ENCODE data around the gene AGTPBP1.
"Not testable (repeated sequence)": the region's sequence is repeated elsewhere in the genome, so short reads cannot be mapped to it uniquely, and the experiment has no call there.

Gene AGTPBP1

GRCh38 chr9:85575868-85576267, 165.9 kb downstream of the AGTPBP1 start:
- no peak overlapping the region for H3K9ac ChIP-seq (ENCODE audit: low read depth, low read length, poor library complexity, severe bottlenecking)
- H3K9me3 ChIP-seq (ENCODE audit: insufficient read depth, low read depth, low read length): no peaks in the 10 kb centered on the region
- H3K36me3 ChIP-seq (ENCODE audit: insufficient read depth, low read length): no peaks in the 10 kb centered on the region; the same call in 1 of the 2 replicates
- no peaks in the 10 kb centered on the region for H4K20me1 ChIP-seq (ENCODE audit: insufficient read depth, low read length, poor library complexity, severe bottlenecking)
- H3K79me2 ChIP-seq (ENCODE audit: insufficient read depth, low read length): no peaks in the 10 kb centered on the region
- no peak overlapping the region for H3K4me3 ChIP-seq (ENCODE audit: low read length, poor library complexity, severe bottlenecking)
- no peak overlapping the region for H3K4me2 ChIP-seq (ENCODE audit: low read depth, low read length, poor library complexity, severe bottlenecking)
- no peaks in the 10 kb centered on the region for H3K4me1 ChIP-seq (ENCODE audit: insufficient read depth, low read length, poor library complexity, severe bottlenecking)
- no peaks in the 10 kb centered on the region for H3K9me2 ChIP-seq (replicated peaks; ENCODE audit: low read depth, low read length)
- H3K27me3 ChIP-seq (ENCODE audit: insufficient read depth, low read length, poor library complexity, severe bottlenecking): no peaks in the 10 kb centered on the region
- TF ChIP-seq CTCF (conservative IDR thresholded peaks at IDR 0.05; ENCODE audit: low read length): no peak
- no peaks in the 10 kb centered on the region; the same call in 1 of the 2 replicates for H3F3A ChIP-seq (ENCODE audit: low read depth)
- H2AFZ ChIP-seq (ENCODE audit: low read length): no peak overlapping the region

GRCh38 chr9:85573546-85573945, 168.2 kb downstream of the AGTPBP1 start:
- not testable (repeated sequence) for H3F3A ChIP-seq (ENCODE audit: low read depth); H3K9me3 ChIP-seq (ENCODE audit: insufficient read depth, low read depth, low read length); H3K4me2 ChIP-seq (ENCODE audit: low read depth, low read length, poor library complexity, severe bottlenecking); H3K9ac ChIP-seq (ENCODE audit: low read depth, low read length, poor library complexity, severe bottlenecking); H3K4me1 ChIP-seq (ENCODE audit: insufficient read depth, low read length, poor library complexity, severe bottlenecking); H2AFZ ChIP-seq (ENCODE audit: low read length); H3K9me2 ChIP-seq (replicated peaks; ENCODE audit: low read depth, low read length); H3K79me2 ChIP-seq (ENCODE audit: insufficient read depth, low read length); H4K20me1 ChIP-seq (ENCODE audit: insufficient read depth, low read length, poor library complexity, severe bottlenecking); H3K4me3 ChIP-seq (ENCODE audit: low read length, poor library complexity, severe bottlenecking); H3K36me3 ChIP-seq (ENCODE audit: insufficient read depth, low read length); H3K27me3 ChIP-seq (ENCODE audit: insufficient read depth, low read length, poor library complexity, severe bottlenecking)

GRCh38 chr9:85572917-85573316, 168.8 kb downstream of the AGTPBP1 start:
- H3K36me3 ChIP-seq (ENCODE audit: insufficient read depth, low read length); H3K4me1 ChIP-seq (ENCODE audit: insufficient read depth, low read length, poor library complexity, severe bottlenecking); H4K20me1 ChIP-seq (ENCODE audit: insufficient read depth, low read length, poor library complexity, severe bottlenecking); H3K79me2 ChIP-seq (ENCODE audit: insufficient read depth, low read length); H3K9ac ChIP-seq (ENCODE audit: low read depth, low read length, poor library complexity, severe bottlenecking); H3K4me3 ChIP-seq (ENCODE audit: low read length, poor library complexity, severe bottlenecking); H3K9me2 ChIP-seq (replicated peaks; ENCODE audit: low read depth, low read length); H3F3A ChIP-seq (ENCODE audit: low read depth); H2AFZ ChIP-seq (ENCODE audit: low read length); H3K27me3 ChIP-seq (ENCODE audit: insufficient read depth, low read length, poor library complexity, severe bottlenecking); H3K9me3 ChIP-seq (ENCODE audit: insufficient read depth, low read depth, low read length); H3K4me2 ChIP-seq (ENCODE audit: low read depth, low read length, poor library complexity, severe bottlenecking): not testable (repeated sequence)

GRCh38 chr9:85569988-85570387, 171.8 kb downstream of the AGTPBP1 start:
- H3K4me1 ChIP-seq (ENCODE audit: insufficient read depth, low read length, poor library complexity, severe bottlenecking): no peaks in the 10 kb centered on the region
- H3K36me3 ChIP-seq (ENCODE audit: insufficient read depth, low read length): no peaks in the 10 kb centered on the region
- no peaks in the 10 kb centered on the region for H3F3A ChIP-seq (ENCODE audit: low read depth)
- no peak overlapping the region for H3K4me3 ChIP-seq (ENCODE audit: low read length, poor library complexity, severe bottlenecking)
- TF ChIP-seq CTCF (conservative IDR thresholded peaks at IDR 0.05; ENCODE audit: low read length): no peak
- no peak for TF ChIP-seq EZH2phosphoT487 (IDR thresholded peaks at IDR 0.05; ENCODE audit: borderline replicate concordance)
- H3K9me3 ChIP-seq (ENCODE audit: insufficient read depth, low read depth, low read length): no peaks in the 10 kb centered on the region
- H3K9me2 ChIP-seq (replicated peaks; ENCODE audit: low read depth, low read length): no peaks in the 10 kb centered on the region
- no peaks in the 10 kb centered on the region for H3K27me3 ChIP-seq (ENCODE audit: insufficient read depth, low read length, poor library complexity, severe bottlenecking)
- H2AFZ ChIP-seq (ENCODE audit: low read length): no peak overlapping the region
- H4K20me1 ChIP-seq (ENCODE audit: insufficient read depth, low read length, poor library complexity, severe bottlenecking): no peaks in the 10 kb centered on the region
- no peak overlapping the region for H3K4me2 ChIP-seq (ENCODE audit: low read depth, low read length, poor library complexity, severe bottlenecking)
- H3K79me2 ChIP-seq (ENCODE audit: insufficient read depth, low read length): no peaks in the 10 kb centered on the region
- no peak overlapping the region for H3K9ac ChIP-seq (ENCODE audit: low read depth, low read length, poor library complexity, severe bottlenecking)

Measured in Loucy (cell line).